H1 (cell line): ENCODE measurements around the gene SLU7. TPM values are rescaled to one million over a fixed set of nuclear protein-coding genes. Genes with fewer than 3 reads are reported as not detected.
A peak's percentile ranks its signal among the peaks of the same experiment; 100 is the strongest.

Source experiments
- CEBPB ChIP-seq: IDR thresholded peaks from 2 replicates; pipeline ENCODE4 v1.6.1; 2012; ENCODE audit warnings: low read depth, low read length
- CHD7 ChIP-seq: fragments of 300-600 bp; sonication (generic); IDR thresholded peaks from 2 replicates; pipeline ENCODE4 v1.7.1; 2012; ENCODE audit warnings: low read length, moderate library complexity, mild to moderate bottlenecking, inconsistent platforms; ENCODE audit not compliant: insufficient replicate concordance
- CTBP2 ChIP-seq: IDR thresholded peaks from 2 replicates; pipeline ENCODE4 v1.7.0; 2011; ENCODE audit warnings: borderline replicate concordance, mild to moderate bottlenecking, moderate library complexity, mixed read lengths, low read length; ENCODE audit not compliant: insufficient read depth, insufficient read length
- JUN ChIP-seq: IDR thresholded peaks from 2 replicates; pipeline ENCODE4 v1.6.1; 2011; ENCODE audit warnings: low read depth, mild to moderate bottlenecking, improper control_type of control experiment, low read length
- NRF1 ChIP-seq: IDR thresholded peaks from 2 replicates; pipeline ENCODE4 v1.6.1; 2011; ENCODE audit warnings: mild to moderate bottlenecking, low read depth, low read length, improper control_type of control experiment
- SP4 ChIP-seq: IDR thresholded peaks from 2 replicates; pipeline ENCODE4 v1.6.1; 2012; ENCODE audit warnings: low read length, inconsistent platforms
- TAF7 ChIP-seq: optimal IDR thresholded peaks from 2 replicates; pipeline ENCODE3; 2011; ENCODE audit warnings: low read depth, mild to moderate bottlenecking, inconsistent platforms, low read length, moderate library complexity, borderline replicate concordance
- TEAD4 ChIP-seq: IDR thresholded peaks from 2 replicates; pipeline ENCODE4 v1.6.1; 2012; ENCODE audit warnings: low read depth, low read length, inconsistent platforms, mixed read lengths
- polyA plus RNA-seq, 7 experiments: library from polyadenylated mRNA; depleted of rRNA in 3 of 7; stranded (reverse) in 5 of 7; unstranded in 2 of 7; fragments of >200 nt in 5 of 7; fragments of 200-250 nt in 2 of 7; gene quantifications; 1 replicate in 5 of 7; 2 replicates in 1 of 7; 4 replicates in 1 of 7; pipeline versions ENCODE4 v1.2.1 to v1.2.3, GENCODE V29; 2011 to 2013; ENCODE audit warnings: missing spikeins in 2 of 7, mixed read lengths in 2 of 7
- total RNA-seq: library from RNA; stranded (reverse); fragmentation: NEBNext Ultra II Directional; extraction: Animal tissue kit (Norgen Biotek cat#: 25700); gene quantifications from 2 replicates; pipeline ENCODE4 v1.2.1, GENCODE V29; 2021

The SLU7 gene
- total and polyA plus RNA-seq, 2 of the 8 experiments (the other 6 are each of a cell fraction or from before 2014, with no cell fraction given): 6.0 to 34.1 TPM

- TF ChIP-seq CHD7 (no peak), JUN (no peak), SP4 (peak; percentile 59; the same call in 1 of the 2 replicates), CEBPB (no peak), TAF7 (no peak), TEAD4 (no peak), CTBP2 (no peak), NRF1 (peak; percentile 80)
Measured at GRCh38 chr5:160399402-160400353, 19.2 kb downstream of the SLU7 start, which contains the start of gene FAM200C (continued).
